HG02970 (cell line): Measurements from ENCODE around the gene WASHC3.
"Not testable (repeated sequence)": the region's sequence is repeated elsewhere in the genome, so short reads cannot be mapped to it uniquely, and the experiment has no call there.

Experiments used
- ATAC-seq: cut with Tn5 transposase; IDR thresholded peaks from one replicate; pipeline ENCODE4 v1.9.1; 2021; ENCODE audit warnings: mild to moderate bottlenecking, moderate library complexity, moderate number of reproducible peaks; ENCODE audit not compliant: unreplicated experiment, low FRiP score

WASHC3 gene, protein sequence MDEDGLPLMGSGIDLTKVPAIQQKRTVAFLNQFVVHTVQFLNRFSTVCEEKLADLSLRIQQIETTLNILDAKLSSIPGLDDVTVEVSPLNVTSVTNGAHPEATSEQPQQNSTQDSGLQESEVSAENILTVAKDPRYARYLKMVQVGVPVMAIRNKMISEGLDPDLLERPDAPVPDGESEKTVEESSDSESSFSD

GRCh38 chr12:102061560-102062418, at the start of gene WASHC3:
Gene WASHC3 (minus strand): TSS chr12:102061991. CDS start chr12:102061962, 29 bp downstream.
- peak; percentile 94 for ATAC-seq

DNA sequence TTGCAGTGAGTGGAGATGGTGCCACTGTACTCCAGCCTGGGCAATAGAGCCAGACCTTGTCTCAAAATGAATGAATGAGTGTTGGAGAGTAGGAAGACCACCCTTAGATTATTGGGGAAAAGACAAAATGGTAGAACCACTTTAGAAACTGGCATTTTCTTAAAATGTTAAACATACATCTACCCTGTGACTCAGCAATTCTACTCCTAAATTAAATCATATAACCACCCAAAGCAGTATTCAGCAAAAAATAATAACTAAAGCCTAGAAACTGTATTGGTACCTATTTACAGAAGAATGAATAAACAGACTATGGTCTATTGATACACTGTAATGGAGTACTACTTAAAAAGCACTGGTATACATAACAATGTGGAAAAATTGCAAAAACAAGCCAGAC, 49.0 kb upstream of the WASHC3 start:
- ATAC-seq: no peak

GRCh38 chr12:102107970-102108369, 46.2 kb upstream of the WASHC3 start:
- ATAC-seq: no peak

- ATAC-seq: no peak
Measured at GRCh38 chr12:102106905-102107304, 45.1 kb upstream of the WASHC3 start.

- no peak for ATAC-seq
Measured at GRCh38 chr12:102096855-102097254, 35.1 kb upstream of the WASHC3 start.

DNA sequence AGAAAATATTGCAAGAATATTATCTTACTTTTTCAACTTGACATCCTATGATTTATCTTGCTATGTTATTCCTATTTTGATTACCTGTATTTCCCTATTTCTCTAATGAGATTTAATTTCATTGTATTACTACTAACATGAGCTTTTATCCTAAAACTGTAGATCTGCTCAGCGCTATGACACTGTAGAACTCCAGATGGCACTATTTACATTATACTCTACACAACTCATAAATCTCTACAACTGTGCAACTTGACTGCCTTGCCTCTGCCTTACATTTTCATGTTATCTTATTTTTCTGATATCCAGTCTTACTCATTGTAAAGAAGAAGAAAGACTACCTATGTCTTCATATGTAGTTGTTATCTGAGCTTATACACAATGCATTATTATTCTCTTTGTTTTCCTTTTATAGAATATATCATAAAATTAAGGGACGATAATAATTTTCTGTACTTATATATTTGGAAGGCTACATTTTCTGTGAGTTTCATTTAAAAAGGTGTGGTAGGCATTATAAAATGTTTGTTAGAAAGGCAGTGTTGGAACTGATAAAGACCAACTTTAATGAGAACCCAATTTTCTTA, 34.0 kb upstream of the WASHC3 start:
- ATAC-seq: no peak

- no peak for ATAC-seq
Measured at GRCh38 chr12:102093319-102093718, 31.5 kb upstream of the WASHC3 start.

DNA sequence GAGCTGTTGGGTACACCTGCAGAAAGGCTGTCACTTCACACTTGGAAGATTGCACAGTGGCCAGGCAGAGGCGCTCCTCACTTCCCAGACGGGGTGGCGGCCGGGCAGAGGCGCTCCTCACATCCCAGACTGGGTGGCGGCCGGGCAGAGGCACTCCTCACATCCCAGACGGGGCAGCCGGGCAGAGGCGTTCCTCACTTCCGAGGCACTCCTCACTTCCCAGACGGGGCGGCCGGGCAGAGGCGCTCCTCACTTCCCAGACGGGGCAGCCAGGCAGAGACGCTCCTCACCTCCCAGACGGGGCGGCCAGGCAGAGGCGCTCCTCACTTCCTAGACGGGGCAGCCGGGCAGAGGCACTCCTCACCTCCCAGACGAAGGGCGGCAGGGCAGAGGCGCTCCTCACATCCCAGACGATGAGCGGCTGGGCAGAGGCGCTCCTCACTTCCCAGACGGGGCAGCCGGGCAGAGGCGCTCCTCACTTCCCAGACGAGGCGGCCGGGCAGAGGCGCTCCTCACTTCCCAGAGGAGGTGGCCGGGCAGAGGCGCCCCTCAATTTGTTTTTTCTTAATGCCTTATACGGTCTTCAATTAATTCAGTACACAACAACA, 27.5 kb upstream of the WASHC3 start:
- not testable (repeated sequence) for ATAC-seq

DNA sequence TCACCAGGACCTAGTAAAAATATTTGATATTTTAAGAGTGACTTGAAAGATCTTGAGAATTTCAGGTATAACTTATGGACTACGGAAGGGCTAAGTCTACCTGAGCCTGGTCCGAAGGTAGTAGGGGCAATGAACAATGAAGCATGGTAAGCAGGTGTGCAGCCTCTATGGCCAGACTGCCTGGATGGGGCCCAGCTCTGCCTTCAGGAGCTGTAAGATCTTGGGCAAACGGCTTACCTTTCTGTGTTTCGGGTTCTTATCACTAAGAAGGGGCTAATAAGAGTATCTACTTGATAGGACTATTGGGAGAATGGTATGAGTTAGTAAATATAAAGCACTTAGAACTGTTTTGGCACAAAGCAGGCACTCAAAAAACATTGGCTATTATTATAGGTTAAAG, 19.1 kb upstream of the WASHC3 start:
- no peak for ATAC-seq

DNA sequence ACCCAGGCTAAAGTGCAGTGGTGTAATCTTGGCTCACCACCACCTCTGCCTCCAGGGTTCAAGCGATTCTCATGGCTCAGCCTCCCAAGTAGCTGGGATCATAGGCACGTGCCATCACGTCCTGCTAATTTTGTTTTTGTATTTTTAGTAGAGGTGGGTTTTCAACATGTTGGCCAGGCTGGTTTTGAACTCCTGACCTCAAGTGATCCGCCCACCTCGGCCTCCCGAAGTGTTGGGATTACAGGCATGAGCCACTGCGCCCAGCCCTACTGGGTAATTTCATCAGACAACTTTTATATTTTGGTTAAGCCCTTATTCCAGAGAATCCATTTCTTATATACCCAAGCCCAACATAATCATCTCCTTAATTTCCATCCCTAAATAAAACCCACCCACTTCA, 10.3 kb upstream of the WASHC3 start:
- not testable (repeated sequence) for ATAC-seq

DNA sequence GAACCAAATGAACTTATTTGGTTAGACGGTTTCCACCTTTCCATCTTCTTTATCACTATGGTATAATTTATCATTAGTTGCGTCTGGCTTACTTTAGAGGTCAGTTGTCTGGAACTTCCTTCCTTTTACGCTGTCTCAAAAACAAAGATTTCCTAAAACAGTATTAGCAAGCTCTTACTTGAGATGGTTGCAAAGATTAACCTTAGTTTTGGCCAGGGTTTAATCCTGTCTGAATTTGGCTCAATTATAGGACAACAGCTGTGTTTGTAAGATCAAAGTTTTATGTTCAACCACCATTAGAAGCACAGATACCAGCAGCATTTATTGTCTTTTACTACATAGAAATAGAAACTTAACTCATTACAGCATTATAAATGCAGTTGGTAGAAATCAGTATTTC, 7.9 kb upstream of the WASHC3 start:
- no peak for ATAC-seq

DNA sequence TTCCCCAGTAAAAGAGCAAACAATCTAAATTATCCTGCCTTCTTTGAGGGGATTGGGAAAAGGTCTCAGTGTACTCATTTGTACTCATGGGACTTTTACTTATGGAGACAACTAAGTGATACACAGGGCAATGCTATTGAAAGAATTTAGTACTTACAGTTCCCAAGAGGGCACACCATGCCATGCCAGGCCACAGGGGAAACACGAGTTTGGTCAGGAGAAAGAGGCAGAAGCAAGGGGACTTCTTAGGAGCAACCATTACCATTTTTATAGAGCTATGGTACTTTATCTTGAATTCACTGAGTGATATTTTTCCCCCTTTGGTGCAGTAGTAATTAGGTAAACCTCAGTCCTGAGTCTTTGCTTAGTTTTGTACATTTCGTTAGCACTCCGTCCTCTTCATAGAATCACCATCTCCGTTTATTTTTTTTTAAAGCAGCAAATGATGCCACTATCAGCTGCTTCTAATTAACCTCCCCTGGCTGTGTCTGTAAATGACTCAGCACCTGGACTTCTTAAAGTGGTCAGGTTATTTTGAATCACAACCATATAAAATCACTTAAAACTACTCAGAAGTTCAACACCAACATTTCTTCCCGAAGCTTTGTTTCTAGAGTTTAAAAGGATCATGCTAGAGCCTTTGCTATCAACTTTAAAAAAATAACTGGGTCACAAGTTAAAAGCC, 5.9 kb upstream of the WASHC3 start:
- ATAC-seq: no peak

DNA sequence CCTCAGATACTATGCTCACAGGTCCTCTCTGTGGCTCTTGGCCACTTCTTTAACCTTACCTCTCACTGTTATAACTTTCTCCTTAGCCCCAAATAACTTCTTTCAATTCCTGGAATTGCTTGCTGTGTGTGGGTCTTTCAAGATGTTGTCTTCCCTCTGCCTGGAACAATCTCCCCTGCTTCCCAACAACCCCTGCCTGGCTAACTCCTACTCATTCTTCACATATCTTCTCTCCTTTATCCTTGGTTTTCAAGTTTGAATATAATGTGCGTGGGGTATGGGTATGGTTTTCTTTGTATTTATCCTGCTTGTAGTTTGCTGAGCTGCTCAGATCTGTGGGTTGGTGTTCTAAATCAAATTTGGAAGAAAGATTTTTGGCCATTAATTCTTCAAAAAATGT, 2.7 kb upstream of the WASHC3 start:
- ATAC-seq: no peak

- no peak for ATAC-seq
Measured at GRCh38 chr12:102063069-102063468, 1.3 kb upstream of the WASHC3 start.

- no peak for ATAC-seq
Measured at GRCh38 chr12:102062419-102062806, 622 bp upstream of the WASHC3 start.

DNA sequence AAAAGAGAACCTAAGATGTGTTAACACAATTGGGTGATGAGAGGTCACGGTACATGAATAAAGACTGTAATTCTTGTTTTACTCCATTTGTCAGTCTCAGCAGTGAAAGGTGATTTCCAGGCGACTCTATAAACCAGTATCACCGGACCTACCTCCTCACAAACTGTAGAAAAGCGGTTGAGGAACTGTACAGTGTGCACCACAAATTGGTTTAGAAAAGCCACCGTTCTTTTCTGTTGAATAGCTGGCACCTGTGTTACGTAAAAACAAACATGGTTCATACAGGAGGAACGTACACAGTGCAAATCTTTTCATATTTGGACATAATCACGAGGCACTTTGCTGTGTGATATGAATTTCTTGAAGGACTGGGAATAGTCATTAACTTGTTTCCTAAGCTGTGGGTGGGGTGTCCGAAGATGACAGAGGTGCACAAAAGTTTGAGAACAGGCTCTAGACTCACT, 663 bp downstream of the WASHC3 start:
- ATAC-seq: peak; percentile 28

DNA sequence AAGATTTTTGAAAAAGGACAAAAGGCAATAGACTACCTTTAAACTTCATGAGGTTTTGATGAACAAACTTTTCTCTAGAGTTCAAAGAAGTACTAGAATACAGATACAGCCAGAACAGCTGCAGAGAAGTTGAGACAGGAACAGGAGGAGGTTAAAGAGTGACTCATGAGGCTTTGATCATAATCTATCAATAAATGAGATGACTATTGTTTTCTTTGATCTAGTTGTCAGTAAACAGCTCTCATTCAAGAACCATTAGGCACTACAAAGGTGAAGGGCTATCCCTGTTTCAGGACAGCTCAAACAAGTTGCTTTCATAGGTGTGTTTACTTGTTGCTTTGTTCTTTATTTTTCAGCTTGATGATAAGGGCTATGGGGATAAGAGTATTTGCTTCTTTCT, 2.4 kb downstream of the WASHC3 start:
- ATAC-seq: no peak

DNA sequence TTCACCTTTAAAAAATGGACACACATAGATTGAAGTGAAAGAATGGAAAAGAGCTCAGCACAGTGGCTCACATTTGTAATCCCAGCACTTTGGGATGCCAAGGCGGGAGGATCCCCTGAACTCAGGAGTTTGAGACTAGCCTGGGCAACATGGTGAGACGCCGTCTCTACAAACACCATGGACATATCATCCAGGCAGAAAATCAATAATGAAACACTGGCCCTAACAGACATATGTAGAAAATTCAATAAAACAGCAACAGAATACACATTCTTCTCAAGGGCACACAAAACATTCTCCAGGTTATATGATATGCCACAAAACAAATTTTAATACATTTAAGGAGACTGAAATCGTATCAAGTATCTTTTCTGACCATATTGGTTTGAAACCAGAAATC, 7.4 kb downstream of the WASHC3 start:
- ATAC-seq: no peak

GRCh38 chr12:102053062-102053349, 8.8 kb downstream of the WASHC3 start:
- no peak for ATAC-seq

- no peak for ATAC-seq
Measured at GRCh38 chr12:102052192-102053061, 9.4 kb downstream of the WASHC3 start.
